Activated naive CD4-positive, alpha-beta T cell treated with anti-CD3 and anti-CD28 coated beads, Interleukin-2, amount 50 U/mL, for 16 hours (primary cell): ENCODE measurements around the gene PACC1.
"Not testable (repeated sequence)": the region's sequence is repeated elsewhere in the genome, so short reads cannot be mapped to it uniquely, and the experiment has no call there.

ENCODE experiments used
- DNase-seq: peaks from one replicate; pipeline ENCODE4 v3.0.0-alpha.2; 2020

Gene PACC1

GRCh38 chr1:212326541-212326940, 88.1 kb downstream of the PACC1 start:
- no peak for DNase-seq

DNA sequence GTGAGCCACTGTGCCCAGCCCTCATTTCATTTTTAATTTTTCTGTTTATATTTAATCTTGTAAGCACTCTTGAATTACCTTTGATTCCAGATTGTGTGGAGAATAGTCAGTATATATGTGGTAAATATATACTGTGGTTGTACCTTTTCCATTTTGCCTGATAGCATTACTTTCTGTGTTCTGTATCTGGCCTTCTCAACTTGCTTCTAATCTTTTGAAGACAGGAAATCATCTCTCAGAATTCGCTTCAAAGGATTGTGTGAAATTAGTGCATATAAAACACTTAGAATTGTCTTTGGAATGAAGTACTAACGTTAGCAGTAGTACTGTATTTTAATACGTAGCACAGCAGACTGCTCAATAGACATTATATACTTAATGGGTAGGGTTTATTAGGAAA, 91.6 kb downstream of the PACC1 start:
- no peak for DNase-seq

DNA sequence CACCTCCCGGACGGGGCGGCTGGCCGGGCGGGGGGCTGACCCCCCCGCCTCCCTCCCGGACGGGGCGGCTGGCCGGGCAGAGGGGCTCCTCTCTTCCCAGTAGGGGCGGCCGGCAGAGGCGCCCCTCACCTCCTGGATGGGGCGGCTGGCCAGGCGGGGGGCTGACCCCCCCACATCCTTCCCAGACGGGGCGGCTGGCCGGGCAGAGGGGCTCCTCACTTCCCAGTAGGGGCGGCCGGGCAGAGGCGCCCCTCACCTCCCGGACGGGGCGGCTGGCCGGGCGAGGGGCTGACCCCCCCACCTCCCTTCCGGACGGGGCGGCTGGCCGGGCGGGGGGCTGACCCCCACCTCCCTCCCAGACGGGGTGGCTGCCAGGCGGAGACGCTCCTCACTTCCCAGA, 93.7 kb downstream of the PACC1 start:
- DNase-seq, result not testable (repeated sequence)

DNA sequence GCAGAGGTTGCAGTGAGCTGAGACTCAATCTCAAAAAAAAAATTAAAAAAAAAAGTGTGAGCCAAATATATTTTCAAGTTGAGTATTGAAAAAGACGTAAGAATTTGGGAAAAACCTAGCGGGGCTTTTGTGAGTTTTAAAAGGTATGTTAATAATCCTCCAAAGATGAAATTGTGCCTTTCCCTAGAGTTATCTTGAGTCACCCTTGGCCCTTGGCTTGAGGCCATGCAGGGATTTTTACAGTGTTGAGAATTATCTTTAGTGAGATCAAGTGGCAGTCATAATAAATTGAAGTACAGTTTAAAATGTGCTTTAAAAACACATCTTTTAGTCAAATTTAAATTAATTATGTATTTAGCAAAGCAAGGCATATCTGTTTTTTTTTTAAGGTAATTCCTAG, 96.8 kb downstream of the PACC1 start:
- no peak for DNase-seq

- no peak for DNase-seq
These were observed 98.8 kb downstream of the PACC1 start for GRCh38 chr1:212315907-212316306.

GRCh38 chr1:212315184-212315583, 99.5 kb downstream of the PACC1 start:
- no peak for DNase-seq
